Measurements from ENCODE around the gene SLC12A4. TPM values are rescaled to one million over a fixed set of nuclear protein-coding genes. Genes with fewer than 3 reads are reported as not detected.

SLC12A4 gene
- total and polyA plus RNA-seq, 2 of the 13 experiments (the other 11 are each of a cell fraction or from before 2014, with no cell fraction given), result 65.1 to 84.3 TPM

GRCh38 chr16:67893743-67894399, 74.6 kb downstream of the SLC12A4 start (continued):
- TF ChIP-seq GZF1 (CRISPR knock-in tag; IDR thresholded peaks at IDR 0.05) (no peak), NBN (conservative IDR thresholded peaks at IDR 0.05) (no peak), ZNF562 (CRISPR knock-in tag; IDR thresholded peaks at IDR 0.05; ENCODE audit: borderline replicate concordance) (no peak), ATF7 (IDR thresholded peaks at IDR 0.05) (no peak), ATF7 (CRISPR knock-in tag; IDR thresholded peaks at IDR 0.05) (no peak), SRY (CRISPR knock-in tag; IDR thresholded peaks at IDR 0.05) (no peak; the same call in 1 of the 2 replicates), ZIK1 (CRISPR knock-in tag; IDR thresholded peaks at IDR 0.05; ENCODE audit: borderline replicate concordance, low read depth) (no peak), GPN1 (CRISPR knock-in tag; IDR thresholded peaks at IDR 0.05; ENCODE audit: borderline replicate concordance) (no peak), ZNF777 (CRISPR knock-in tag; IDR thresholded peaks at IDR 0.05) (no peak), ZNF703 (CRISPR knock-in tag; IDR thresholded peaks at IDR 0.05; ENCODE audit: borderline replicate concordance) (peak; percentile 81; the same call in 1 of the 2 replicates), HOXA7 (CRISPR knock-in tag; IDR thresholded peaks at IDR 0.05) (no peak), ISL2 (CRISPR knock-in tag; IDR thresholded peaks at IDR 0.05) (no peak), ARID2 (CRISPR knock-in tag; IDR thresholded peaks at IDR 0.05; ENCODE audit: borderline replicate concordance) (no peak), TRAFD1 (CRISPR knock-in tag; IDR thresholded peaks at IDR 0.05; ENCODE audit: borderline replicate concordance) (no peak), ATF3 (CRISPR knock-in tag; IDR thresholded peaks at IDR 0.05) (no peak), ZNF33B (CRISPR knock-in tag; IDR thresholded peaks at IDR 0.05) (no peak), KDM3A (CRISPR knock-in tag; IDR thresholded peaks at IDR 0.05; ENCODE audit: low read depth) (no peak), NFKB2 (CRISPR knock-in tag; IDR thresholded peaks at IDR 0.05; ENCODE audit: borderline replicate concordance) (no peak), GATAD2A (CRISPR knock-in tag; IDR thresholded peaks at IDR 0.05) (no peak), SALL2 (CRISPR knock-in tag; IDR thresholded peaks at IDR 0.05) (no peak), KLF16 (CRISPR knock-in tag; IDR thresholded peaks at IDR 0.05) (peak in 1 of 2 experiments; percentile 36; a peak in 2 of 4 replicates), MAF1 (CRISPR knock-in tag; IDR thresholded peaks at IDR 0.05; ENCODE audit: borderline replicate concordance) (0 out of 2 replicates have a peak, but pooled peaks have one; percentile 1), NRL (CRISPR knock-in tag; IDR thresholded peaks at IDR 0.05; ENCODE audit: borderline replicate concordance) (no peak; the same call in 1 of the 2 replicates)
- TF ChIP-seq, protein P1, sequence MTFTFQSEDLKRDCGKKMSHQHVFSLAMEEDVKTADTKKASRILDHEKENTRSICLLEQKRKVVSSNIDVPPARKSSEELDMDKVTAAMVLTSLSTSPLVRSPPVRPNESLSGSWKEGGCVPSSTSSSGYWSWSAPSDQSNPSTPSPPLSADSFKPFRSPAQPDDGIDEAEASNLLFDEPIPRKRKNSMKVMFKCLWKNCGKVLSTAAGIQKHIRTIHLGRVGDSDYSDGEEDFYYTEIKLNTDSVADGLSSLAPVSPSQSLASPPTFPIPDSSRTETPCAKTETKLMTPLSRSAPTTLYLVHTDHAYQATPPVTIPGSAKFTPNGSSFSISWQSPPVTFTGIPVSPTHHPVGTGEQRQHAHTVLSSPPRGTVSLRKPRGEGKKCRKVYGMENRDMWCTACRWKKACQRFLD (CRISPR knock-in tag; IDR thresholded peaks at IDR 0.05; ENCODE audit: borderline replicate concordance), result no peak
- TF ChIP-seq, protein P2, sequence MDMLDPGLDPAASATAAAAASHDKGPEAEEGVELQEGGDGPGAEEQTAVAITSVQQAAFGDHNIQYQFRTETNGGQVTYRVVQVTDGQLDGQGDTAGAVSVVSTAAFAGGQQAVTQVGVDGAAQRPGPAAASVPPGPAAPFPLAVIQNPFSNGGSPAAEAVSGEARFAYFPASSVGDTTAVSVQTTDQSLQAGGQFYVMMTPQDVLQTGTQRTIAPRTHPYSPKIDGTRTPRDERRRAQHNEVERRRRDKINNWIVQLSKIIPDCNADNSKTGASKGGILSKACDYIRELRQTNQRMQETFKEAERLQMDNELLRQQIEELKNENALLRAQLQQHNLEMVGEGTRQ (IDR thresholded peaks at IDR 0.05; ENCODE audit: low read depth, low read length), result no peak
- TF ChIP-seq, protein P2 (CRISPR knock-in tag; IDR thresholded peaks at IDR 0.05; ENCODE audit: borderline replicate concordance), result no peak
